ENCODE measurements around the gene ARHGEF6.

DNA sequence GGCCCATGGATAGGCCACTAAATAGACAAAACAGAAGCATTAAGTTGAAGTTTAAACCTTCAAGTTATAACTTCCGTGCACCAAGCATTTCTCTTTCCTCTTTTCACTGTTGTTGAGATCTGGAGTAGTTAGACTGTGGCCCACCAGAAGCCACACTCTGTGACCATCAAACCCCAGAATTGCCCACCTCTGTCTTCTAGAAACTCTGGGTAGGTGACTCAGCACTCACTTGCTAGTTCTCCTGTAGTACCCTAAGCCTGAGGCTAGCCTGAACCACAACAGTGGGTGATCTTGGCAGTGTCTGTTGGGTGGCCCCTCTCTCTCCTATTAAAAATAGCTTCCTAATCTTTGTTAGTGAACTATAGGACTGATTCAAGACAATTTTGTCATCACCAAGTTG, 157.3 kb downstream of the ARHGEF6 start:
- TF ChIP-seq, protein P1, sequence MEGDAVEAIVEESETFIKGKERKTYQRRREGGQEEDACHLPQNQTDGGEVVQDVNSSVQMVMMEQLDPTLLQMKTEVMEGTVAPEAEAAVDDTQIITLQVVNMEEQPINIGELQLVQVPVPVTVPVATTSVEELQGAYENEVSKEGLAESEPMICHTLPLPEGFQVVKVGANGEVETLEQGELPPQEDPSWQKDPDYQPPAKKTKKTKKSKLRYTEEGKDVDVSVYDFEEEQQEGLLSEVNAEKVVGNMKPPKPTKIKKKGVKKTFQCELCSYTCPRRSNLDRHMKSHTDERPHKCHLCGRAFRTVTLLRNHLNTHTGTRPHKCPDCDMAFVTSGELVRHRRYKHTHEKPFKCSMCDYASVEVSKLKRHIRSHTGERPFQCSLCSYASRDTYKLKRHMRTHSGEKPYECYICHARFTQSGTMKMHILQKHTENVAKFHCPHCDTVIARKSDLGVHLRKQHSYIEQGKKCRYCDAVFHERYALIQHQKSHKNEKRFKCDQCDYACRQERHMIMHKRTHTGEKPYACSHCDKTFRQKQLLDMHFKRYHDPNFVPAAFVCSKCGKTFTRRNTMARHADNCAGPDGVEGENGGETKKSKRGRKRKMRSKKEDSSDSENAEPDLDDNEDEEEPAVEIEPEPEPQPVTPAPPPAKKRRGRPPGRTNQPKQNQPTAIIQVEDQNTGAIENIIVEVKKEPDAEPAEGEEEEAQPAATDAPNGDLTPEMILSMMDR (IDR thresholded peaks at IDR 0.05; ENCODE audit: low read depth, low read length, missing input control) = no peak
- TF ChIP-seq RAD21 (IDR thresholded peaks at IDR 0.05) (no peak), ATF3 (IDR thresholded peaks at IDR 0.05) (no peak), TAF1 (conservative IDR thresholded peaks at IDR 0.05) (no peak), YY1 (IDR thresholded peaks at IDR 0.05) (no peak), FOXA1 (IDR thresholded peaks at IDR 0.05) (no peak), SP1 (IDR thresholded peaks at IDR 0.05) (no peak)

Data from liver (tissue), 3 donors.